Stimulated activated CD4-positive, alpha-beta T cell treated with anti-CD3 and anti-CD28 coated beads, Interleukin-12 subunit alpha, Interleukin-12 subunit beta, amount 100 ng/mL, for 4 hours (primary cell): Measurements from ENCODE around the gene PMM2.
A peak's percentile ranks its signal among the peaks of the same experiment; 100 is the strongest.
"Not testable (repeated sequence)": the region's sequence is repeated elsewhere in the genome, so short reads cannot be mapped to it uniquely, and the experiment has no call there.

Experiments used
- DNase-seq: peaks from one replicate; pipeline ENCODE4 v3.0.0-alpha.2; 2020

The PMM2 gene

DNA sequence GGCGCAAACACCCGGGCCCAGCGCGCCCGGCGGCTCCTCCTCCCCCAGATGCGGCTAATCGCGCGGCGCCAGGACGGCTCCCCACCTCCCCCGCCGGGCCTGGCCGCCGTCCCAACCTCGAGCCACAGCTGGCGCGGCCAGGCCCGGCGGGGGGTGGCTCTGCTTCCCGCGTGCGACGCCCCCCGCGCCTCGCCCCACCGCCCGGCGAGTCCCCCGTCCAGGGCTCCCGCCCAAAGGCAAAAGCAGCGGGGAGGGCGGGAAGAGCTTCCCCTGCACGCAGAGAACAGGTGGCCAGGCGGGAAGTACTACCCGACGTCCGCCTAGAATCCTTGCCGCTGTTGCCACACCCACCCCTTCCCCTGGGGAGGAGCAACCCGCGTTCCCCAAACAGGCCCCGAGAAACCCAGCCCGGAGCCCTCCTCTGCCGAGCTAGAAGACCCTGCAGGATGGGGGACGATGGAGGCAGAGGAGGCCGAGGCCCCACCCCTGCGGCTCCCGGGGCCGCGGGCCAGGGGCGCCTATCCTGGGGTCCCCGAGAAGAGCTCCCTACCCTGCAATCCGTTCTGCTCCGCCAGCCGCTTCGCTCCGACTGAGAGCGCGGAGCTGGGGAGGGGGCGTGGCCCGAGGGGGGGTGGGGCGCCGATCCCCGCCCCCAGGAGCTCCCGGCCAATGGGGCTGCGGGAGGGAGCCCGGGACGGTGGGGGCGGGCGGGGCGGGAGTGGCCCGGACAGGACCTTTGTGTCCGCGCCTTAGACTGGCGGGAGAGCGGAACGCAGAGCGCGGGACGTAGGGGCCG lies 71.0 kb downstream of the PMM2 start, which contains the start of gene CARHSP1:
TSS of gene CARHSP1 (minus strand) at position 591 of the 796 bp plus-strand sequence. CDS start 9,678 bp downstream, outside the sequence.
- DNase-seq: peak; percentile 67

DNA sequence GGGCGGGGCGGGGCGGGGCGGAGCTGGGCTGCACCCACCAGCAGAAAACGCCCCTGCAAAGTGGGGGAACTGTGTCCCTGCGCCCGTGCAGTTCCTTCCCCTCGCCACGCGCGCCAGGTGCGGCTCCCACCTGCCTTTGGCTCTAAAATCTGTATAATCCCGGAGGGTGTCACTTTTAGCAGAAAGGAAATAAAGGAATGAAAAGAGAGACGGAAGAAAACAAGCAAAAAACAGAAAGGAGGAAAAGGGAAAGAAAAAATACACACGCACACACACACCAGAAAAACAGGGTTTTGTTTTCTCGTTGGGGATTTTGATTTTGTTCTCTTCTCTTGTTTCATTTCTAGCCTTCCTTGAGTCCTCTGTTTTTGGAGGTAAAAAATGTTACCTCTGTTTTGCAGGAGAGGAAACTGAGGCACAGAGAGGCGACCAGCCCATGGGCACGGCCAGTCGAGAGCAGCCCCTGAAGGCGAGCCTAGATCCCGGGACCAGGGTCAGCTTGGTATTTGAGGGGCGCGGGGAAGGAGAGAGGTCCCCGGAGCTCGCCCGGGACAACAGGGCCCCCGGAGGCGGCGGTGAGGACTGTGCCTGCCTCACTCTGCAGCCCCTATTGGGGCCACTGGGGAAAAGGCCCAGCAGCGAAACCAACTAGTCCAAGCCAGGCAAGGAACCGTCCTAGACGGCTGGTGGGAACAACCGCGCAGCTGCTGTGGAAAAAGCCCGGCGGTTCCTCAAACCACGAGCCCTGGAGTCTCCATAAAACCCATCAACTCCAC lies 71.8 kb downstream of the PMM2 start:
- no peak for DNase-seq

DNA sequence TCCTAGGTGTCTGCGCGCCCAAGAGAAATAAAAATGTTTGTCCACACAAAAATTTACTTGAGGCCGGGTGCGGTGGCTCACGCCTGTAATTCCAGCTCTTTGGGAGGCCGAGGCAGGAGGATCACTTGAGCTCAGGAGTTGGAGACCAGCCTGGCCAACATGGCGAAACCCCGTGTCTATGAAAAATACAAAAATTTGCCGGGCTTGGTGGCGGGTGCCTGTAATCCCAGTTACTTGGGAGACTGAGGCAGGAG lies 72.3 kb downstream of the PMM2 start:
- not testable (repeated sequence) for DNase-seq

DNA sequence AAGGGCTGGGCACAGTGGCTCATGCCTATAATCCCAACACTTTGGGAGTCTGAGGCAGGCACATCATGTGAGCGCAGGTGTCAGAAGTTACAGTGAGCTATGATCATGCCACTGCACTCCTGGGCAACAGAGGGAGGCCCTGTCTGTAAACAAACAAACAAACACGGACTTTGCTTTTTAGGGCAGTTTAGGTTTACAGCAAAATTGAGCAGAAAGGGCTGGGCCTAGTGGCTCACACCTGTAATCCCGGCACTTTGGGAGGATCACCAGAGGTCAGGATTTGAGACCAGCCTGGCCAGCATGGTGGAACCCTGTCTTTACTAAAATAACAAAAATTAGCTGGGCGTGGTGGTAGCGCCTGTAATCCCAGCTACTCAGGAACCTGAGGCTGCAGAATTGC lies 74.4 kb downstream of the PMM2 start:
- no peak for DNase-seq

DNA sequence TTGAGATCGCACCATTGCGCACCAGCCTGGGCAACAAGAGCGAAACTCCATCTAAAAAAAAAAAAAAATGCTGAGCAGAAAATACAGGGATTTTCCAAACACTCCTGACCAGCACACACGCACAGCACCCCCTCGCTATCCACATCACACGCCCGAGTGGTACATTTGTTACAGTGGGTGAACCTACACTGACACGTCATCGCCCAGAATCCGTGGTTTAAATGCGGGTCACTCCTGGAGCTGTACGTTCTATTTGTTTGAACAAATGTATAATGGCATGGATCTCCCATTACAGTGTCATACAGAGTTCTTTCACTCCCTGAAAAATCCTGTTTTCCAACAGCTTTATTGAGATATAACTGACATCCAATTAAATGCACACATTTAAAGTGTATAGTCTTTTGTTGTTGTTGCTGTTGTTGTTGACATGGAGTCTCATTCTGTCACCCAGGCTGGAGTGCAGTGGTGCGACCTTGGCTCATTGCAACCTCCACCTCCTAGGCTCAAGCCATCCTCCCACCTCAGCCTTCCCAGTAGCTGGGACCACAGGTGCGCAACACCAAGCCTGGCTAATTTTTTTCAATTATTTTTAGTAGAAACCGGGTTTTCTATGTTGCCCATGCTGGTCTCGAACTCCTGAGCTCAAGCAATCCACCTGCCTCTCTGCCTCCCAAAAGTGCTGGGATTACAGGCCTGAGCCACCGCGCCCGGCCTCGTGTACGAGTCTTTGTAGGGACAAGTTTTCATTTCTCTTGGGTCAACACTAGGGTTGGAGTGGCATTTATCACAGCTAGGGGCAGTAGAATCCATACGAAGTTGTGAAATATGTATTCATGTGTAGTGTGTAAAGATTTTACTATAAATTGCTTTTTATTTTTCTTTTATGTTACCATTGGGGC lies 75.6 kb downstream of the PMM2 start:
- DNase-seq: no peak

DNA sequence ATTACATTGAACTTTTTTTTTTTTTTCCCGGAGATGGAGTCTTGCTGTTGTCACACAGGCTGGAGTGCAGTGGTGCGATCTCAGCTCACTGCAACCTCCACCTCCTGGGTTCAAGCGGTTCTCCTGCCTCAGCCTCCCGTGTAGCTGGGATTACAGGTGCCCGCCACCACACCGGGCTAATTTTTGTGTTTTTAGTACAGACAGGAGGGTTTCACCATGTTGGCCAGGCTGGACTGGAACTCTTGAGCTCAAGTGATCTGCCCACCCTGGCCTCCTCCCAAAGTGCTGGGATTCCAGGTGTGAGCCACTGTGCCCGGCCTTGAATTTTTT lies 76.2 kb downstream of the PMM2 start:
- DNase-seq: not testable (repeated sequence)

DNA sequence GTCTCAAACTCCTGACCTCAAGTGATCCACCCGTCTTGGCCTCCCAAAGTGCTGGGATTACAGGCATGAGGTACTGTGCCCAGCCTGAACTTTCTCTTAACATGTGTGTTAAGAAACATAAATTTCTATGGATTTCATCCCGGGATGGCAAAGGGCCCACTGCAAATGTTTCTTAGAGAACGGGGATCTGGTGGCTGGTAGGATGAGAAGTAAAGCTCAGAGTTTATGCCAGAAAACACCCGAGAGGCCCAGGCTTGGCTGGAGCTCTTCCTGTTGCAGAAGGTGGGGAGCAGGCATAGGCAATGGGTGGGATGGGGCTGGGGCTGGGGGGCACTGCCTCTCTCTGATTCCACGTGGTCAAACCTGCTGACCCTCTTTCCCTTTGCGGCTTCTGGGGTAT lies 76.7 kb downstream of the PMM2 start:
- DNase-seq: no peak

DNA sequence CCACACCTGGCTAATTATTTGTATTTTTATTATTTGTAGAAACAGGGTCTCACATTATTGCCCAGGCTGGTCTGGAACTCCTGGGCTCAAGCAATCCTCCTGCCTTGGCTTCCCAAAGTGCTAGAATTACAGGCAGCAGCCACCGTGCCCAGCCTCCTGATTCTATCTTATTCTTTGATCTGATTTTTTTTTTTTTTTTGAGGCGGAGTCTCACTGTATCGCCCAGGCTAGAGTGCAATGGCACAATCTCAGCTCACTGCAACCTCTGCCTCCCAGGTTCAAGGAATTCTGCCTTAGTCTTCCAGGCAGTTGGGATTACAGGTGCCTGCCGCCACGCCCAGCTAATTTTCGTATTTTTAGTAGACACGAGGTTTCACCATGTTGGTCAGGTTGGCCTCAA lies 77.7 kb downstream of the PMM2 start:
- not testable (repeated sequence) for DNase-seq

DNA sequence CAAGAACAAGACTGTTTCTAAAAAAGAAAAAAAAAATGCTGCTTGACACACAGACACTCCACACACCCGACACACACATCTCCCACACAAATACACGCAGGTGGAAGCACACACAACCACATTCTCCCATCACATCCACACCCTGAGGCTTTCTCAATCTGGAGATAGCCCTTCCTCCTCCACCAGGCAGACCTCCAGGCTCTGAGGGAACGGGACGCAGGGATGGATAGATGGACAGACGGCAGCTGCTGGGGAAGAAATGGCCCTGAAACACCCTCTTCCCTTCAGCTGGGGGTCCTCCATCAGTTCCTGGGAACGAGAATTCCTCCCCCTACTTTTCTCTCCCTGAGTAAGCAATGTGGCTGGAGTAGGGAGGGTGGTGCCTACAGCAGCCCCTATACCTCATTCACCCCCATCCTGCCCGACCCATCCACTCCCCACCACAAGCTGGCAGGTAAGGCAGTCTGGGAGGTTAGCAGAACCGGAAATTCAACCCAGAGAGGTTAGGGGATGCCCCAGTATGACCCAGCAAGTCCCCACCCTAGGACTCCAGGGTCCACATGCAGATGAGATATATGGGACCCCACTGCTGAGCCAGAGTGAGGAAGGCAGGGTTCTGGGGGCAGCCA lies 80.4 kb downstream of the PMM2 start:
- no peak for DNase-seq

DNA sequence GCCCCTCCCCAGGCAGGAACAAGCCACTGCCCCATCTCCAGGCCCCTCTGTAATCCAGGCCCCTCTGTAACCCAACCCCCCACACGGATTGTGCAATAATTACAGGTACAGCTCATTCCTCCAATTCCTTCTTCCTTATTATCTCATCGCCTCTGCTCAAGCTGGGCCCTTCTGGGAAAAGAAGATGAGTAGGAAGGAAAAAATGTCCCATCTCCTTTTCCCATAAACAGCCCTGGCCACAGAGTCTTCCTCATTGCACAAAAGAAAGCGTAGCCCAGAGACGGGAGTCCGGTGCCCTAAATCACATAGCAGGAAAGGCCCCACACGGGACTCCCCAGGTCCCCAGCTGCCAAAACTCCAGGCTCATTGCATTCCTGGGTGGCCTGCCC lies 80.9 kb downstream of the PMM2 start:
- no peak for DNase-seq

DNA sequence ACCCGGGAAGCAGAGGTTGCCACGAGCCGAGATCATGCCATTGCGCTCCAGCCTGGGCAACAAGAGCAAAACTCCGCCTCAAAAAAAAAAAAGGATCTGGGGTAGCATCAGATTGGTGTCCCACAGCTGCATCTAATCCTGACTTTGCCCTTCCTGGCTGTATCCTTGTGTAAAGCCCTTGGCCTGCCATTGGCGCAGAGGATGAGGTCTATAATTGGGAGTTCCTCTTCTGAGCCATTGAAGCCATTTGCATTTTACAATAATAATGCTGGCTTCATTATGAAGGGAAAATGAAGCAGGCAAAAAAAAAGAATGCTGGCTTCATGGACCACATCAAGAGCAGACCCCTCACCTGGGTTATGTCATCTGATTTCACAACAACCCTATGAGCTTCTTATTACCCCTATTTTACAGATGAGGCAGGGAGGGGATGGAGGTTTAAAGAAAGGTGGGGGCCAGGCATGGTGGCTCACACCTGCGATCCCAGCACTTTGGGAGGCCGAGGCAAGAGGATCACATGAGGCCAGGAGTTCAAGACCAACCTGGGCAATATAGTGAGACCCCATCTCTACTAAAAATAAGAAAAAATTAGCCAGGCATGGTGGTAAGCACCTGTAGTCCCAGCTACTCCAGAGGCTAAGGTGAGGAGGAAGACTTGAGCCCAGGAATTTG lies 83.3 kb downstream of the PMM2 start:
- DNase-seq: no peak

DNA sequence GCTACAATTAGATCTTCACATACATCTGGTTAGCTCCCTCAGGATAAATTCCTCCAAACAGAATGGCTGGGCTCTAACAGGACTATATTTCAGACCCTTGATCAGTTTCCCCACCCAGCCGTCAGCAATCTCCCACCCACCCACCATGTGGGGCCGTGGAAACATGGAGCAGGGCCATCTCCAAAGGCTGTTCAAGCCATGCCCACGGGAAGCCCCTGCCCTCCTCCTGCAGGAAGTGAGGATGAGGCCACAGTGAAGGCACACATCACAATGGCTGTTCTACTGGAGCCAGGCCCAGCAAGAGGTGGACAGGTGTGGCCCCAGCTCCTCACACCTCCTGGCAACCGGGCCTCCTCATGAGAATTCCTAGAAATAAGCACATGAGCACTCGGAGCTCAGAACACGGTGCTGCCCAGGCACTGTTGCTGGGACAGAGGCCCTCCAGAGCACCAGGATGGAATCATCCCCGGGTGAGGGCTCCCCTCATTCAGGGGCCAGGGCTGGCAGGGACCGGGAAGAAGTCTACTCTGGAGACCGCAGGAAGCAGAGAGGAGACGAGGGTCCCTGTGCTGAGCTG lies 84.5 kb downstream of the PMM2 start, which contains the start of gene LITAFD:
TSS of gene LITAFD (plus strand) at position 311 of the 577 bp plus-strand sequence. CDS start 2,005 bp downstream, outside the sequence.
- DNase-seq: no peak

DNA sequence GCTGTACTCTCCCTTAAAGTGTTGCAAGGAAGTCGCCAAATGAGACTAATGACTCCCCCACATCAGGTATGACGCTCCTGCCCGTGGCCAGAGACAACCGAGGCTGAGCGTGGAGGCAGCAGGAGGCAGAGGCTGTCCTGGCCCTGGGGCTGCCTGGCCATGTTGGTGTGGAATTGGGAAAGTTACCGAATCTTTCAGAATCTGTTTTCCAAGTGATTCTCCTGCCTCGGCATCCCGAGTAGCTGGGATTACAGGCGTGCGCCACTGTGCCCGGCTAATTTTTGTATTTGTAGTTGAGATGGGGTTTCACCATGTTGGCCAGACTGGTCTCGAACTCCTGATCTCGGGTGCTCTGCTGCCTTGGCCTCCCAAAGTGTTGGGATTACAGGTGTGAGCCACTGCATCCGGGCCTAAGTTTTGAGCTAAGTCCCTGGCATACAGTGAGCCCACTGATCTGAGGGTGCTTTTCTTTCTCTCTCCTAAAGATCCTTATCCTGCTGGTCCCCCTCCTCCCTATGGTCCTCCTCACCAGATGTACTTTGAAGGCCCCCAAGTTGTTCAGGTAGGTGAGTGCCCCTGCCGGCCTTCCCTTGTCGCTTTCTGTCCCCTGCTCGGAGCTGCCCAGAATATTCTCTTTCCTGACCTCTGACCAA lies 85.2 kb downstream of the PMM2 start:
- no peak for DNase-seq

DNA sequence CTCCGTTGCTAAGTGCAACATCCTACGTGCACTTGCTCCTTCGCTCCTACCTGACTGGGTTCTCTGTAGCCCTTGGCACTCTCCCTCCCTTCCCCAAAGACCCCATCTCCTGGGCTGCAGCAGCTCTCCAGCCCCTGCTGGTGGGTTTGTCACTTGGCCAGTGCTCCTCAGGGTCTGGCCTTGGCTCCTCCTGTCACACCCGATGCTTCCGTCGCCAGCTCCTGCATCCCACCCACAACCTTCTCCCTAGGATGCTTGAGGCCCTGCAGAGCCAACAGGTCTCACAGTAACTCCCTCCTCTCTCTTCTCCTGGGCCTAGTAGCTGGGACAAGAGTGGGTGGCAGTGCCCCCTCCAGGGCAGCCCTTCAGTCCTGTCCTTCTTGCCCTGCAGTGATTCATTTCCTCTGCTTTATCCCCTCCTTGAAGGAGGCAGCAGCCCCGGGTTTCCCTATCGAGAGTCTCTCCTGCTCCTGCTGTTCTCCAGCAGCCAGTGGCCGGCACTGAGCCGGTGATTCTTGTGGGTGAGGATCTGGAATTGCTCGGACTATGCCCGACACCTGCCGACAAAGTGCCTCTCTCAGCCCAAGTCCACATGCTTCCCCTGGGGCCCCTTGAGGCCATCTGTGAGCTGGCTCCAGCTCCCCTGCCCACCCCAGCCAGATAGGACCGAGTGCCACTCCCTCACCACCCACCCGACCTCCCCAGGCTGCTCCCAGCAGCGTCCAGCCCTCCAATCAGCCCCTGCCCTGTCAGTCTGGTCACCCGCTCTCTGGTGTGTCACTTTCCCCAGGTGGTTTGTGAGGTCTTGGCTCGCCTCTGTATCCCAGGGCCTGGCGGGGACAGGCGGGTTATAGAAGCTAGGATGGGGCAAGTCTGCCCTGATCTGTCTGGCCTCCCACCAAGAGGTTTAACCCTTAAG lies 88.3 kb downstream of the PMM2 start:
- no peak for DNase-seq

DNA sequence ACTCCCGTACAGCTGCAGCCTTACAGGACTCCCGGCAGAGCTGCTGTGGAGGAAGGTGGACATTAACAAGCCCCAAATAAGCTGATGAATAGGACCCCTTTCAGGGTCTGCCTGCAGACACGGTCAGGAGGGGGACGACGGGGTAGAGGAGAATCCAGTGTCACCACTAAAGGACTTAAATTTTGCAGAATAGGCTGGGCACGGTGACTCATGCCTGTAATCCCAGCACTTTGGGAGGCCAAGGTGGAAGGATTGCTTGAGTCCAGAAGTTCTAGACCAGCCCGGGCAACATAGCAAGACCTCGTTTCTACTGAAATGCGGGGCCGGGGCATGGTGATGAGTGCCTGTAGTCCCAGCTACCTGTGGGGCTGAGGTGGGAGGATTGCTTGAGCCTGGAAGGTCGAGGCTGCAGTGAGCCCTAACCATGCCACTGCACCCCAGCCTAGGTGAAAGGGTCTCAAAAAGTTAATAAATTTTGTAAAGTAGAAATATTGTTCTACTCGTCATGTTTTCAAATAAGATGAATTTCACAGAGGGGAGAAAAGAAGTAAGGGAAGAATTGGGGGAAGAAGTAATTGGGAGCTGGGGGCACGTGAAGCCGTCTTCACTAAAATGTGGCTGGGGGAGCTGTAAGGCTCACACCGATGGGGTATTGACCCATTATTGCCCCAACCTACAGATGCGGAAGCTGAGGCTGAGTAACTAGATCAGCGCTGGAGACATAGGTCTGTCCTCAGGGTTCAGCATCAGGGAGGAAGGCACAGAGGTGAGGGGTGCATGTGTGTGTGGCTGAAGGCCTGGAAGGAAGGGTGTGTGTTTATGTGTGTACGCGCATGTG lies 89.2 kb downstream of the PMM2 start:
- DNase-seq: no peak

DNA sequence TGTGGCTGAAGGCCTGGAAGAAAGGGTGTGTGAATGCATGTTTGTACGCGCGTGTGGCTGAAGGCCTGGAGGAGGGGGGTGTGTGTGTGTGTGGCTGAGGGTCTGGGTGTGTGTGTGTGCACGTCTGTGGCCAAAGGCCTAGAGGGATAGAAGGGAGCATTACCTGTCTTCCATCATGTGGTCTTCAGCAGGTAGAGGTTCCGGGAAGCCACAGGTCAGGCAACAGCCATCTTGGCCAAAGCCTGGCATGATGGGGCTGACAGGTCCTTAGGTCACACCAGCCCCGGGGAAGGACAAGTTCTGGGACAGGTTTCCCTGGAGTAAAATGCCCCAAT lies 89.8 kb downstream of the PMM2 start:
- no peak for DNase-seq

DNA sequence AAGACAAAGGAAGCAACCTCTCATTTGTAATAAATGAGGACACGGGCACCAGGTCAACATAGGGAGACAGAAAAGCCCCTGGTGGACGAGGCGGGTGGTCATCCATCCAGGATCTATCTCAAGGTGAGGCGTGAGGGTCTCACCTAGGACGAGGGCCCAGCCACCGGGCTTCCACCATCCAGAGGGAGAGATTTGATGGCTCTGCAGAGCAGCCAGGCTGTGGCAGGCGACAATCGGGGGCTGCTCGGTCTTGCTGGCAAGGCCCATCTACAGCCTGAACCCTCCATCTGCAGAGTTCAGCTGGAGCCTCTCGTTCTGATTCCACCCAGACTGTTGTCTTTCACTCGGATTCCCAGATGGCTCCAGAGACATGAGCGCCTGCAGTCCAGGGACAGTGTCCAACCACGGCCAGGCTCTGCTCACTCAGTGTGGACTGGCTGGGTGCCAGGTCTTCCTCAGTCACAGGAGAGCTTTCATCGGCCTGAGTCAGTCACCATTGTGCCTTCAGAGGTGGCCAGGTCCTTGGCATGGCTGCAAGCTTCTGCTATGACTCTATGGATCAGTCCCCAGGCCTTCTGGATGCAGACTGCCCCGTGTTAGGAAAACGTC lies 90.4 kb downstream of the PMM2 start:
- DNase-seq: no peak

DNA sequence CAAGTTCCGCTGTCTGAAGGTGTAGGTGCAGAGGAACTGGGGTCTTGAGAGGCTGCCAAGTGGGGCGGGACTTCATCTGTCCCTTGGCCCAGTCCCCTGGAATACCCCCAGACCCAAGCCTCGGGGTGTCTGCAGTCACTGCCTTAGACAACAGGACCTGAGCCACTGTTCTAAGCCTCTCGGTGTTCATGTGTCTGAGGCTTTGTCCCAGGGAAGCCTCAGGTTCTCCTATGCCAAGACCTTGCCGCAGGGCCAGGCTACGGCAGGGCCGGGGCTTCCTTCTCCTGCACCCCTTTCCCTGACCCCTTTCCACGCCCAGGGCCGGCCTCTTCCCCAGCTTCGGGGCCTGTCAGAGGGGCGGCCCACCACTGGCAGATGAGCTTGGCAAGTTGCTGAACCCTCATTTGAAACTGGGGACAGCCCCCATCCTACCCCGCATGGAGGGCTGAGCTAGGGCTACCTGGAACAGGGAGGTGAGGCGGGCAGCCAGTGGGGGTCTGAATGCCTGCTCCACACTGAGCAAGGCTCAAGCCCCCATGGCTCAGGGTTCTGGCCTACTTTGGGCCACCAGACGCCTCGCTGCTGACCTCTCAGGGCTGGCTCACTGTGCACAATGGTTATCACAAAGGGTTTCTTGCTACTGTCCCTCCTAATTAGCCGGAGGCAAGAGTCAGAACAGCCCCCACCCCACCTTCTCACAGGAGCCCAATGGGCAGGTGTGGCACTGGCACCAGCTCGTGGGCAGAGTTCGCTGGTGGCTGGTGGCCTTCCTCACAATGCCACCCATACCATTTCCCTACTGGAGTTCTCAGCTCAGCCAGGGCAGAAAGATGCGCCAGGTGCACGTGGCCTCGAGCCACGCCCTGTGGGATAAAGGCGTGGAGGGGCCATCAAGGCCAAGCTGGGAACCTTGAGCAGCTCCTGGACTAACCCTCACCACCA lies 91.6 kb downstream of the PMM2 start:
- DNase-seq: no peak
